ENCODE measurements around the gene IFITM5. TPM values are rescaled to one million over a fixed set of nuclear protein-coding genes. Genes with fewer than 3 reads are reported as not detected.

IFITM5 gene
- total and polyA plus RNA-seq, 2 of the 8 experiments (the other 6 are each of a cell fraction or from before 2014, with no cell fraction given): not detected

GRCh38 chr11:285021-285893, 14.1 kb downstream of the IFITM5 start (continued):
- TF ChIP-seq SUZ12 (IDR thresholded peaks at IDR 0.05; ENCODE audit: low read length) (no peak), CEBPB (IDR thresholded peaks at IDR 0.05; ENCODE audit: low read depth, low read length) (no peak), NANOG (IDR thresholded peaks at IDR 0.05; ENCODE audit: insufficient read depth, low read depth, low read length, poor library complexity, severe bottlenecking) (no peak)
